Measurements from ENCODE around the gene MYBPHL. TPM values are rescaled to one million over a fixed set of nuclear protein-coding genes. Genes with fewer than 3 reads are reported as not detected.

MYBPHL gene
- total RNA-seq, 1 donor, result not detected

DNA sequence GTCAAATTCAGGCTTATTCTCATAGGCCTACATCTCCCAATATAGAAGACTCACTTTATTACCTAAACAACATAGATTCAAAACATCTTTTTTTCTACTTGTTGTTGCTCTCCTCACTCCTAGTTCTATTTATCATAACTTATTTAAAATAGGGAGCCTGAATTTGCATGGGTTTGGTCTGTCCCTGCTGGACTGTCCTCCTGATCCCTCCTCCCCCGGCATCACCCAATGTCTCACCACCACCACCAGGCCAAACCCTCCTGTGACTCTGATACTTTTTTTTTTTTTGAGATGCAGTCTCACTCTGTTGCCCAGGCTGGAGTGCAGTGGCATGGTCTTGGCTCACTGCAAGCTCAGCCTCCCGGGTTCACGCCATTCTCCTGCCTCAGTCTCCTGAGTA lies 31.8 kb upstream of the MYBPHL start:
- Histone ChIP-seq H3K36me3 (ENCODE audit: insufficient read depth, low read length) (peaks cover 43% of the 10 kb centered on the region), H3K4me2 (ENCODE audit: insufficient read depth, low read length) (no peak overlapping the region)

DNA sequence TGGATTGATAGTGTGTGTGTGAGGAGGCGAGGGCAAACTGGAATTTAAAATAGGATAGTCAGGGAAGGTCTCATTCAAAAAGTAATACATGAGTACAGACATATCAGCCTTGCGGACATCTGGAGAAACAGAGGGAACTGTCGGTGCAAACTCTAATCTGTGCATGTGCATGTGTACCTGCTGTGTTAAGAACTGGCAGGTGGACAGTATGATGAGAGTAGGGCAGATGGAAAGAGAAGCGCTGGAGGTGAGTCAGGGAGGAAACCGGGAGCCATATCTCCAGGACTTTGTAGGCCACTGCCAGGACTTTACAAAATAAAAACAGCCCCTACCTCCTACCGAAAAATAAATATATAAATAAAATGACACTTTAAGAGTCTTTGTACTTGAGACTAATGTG lies 31.3 kb upstream of the MYBPHL start:
- Histone ChIP-seq H4K20me1 (ENCODE audit: insufficient read depth, low read length) (no peaks in the 10 kb centered on the region), H3K4me1 (ENCODE audit: insufficient read depth, low read length) (no peaks in the 10 kb centered on the region), H3K27ac (ENCODE audit: low read depth, low read length) (no peak overlapping the region), H3K27me3 (ENCODE audit: insufficient read depth, low read length) (no peaks in the 10 kb centered on the region), H3K9me3 (ENCODE audit: low read depth, low read length) (no peaks in the 10 kb centered on the region), H3K36me3 (ENCODE audit: insufficient read depth, low read length) (peaks cover 45% of the 10 kb centered on the region), H3K79me2 (ENCODE audit: insufficient read depth, low read length) (no peaks in the 10 kb centered on the region), H3K4me2 (ENCODE audit: insufficient read depth, low read length) (no peak overlapping the region), H2AFZ (ENCODE audit: low read length) (no peak overlapping the region), H3K4me3 (ENCODE audit: insufficient read depth, low read length) (no peak overlapping the region)
- TF ChIP-seq, protein P1, sequence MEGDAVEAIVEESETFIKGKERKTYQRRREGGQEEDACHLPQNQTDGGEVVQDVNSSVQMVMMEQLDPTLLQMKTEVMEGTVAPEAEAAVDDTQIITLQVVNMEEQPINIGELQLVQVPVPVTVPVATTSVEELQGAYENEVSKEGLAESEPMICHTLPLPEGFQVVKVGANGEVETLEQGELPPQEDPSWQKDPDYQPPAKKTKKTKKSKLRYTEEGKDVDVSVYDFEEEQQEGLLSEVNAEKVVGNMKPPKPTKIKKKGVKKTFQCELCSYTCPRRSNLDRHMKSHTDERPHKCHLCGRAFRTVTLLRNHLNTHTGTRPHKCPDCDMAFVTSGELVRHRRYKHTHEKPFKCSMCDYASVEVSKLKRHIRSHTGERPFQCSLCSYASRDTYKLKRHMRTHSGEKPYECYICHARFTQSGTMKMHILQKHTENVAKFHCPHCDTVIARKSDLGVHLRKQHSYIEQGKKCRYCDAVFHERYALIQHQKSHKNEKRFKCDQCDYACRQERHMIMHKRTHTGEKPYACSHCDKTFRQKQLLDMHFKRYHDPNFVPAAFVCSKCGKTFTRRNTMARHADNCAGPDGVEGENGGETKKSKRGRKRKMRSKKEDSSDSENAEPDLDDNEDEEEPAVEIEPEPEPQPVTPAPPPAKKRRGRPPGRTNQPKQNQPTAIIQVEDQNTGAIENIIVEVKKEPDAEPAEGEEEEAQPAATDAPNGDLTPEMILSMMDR (IDR thresholded peaks at IDR 0.05; ENCODE audit: extremely low read depth, low read depth, low read length), result no peak
- DNase-seq (ENCODE audit: insufficient read length, low spot score, missing footprints), result no peak

More for the DNA sequence above, 31.8 kb upstream of the MYBPHL start:
- H3K27ac ChIP-seq (ENCODE audit: low read depth, low read length), result no peak overlapping the region
- no peaks in the 10 kb centered on the region for H4K20me1 ChIP-seq (ENCODE audit: insufficient read depth, low read length)
- DNase-seq (ENCODE audit: insufficient read length, low spot score, missing footprints), result no peak
- H3K9me3 ChIP-seq (ENCODE audit: low read depth, low read length), result no peaks in the 10 kb centered on the region
- no peaks in the 10 kb centered on the region for H3K27me3 ChIP-seq (ENCODE audit: insufficient read depth, low read length)
- H3K79me2 ChIP-seq (ENCODE audit: insufficient read depth, low read length), result no peaks in the 10 kb centered on the region
- H3K4me1 ChIP-seq (ENCODE audit: insufficient read depth, low read length), result no peaks in the 10 kb centered on the region
- TF ChIP-seq, protein P1 (IDR thresholded peaks at IDR 0.05; ENCODE audit: extremely low read depth, low read depth, low read length), result no peak
- H3K4me3 ChIP-seq (ENCODE audit: insufficient read depth, low read length), result no peak overlapping the region
- H2AFZ ChIP-seq (ENCODE audit: low read length), result no peak overlapping the region

DNA sequence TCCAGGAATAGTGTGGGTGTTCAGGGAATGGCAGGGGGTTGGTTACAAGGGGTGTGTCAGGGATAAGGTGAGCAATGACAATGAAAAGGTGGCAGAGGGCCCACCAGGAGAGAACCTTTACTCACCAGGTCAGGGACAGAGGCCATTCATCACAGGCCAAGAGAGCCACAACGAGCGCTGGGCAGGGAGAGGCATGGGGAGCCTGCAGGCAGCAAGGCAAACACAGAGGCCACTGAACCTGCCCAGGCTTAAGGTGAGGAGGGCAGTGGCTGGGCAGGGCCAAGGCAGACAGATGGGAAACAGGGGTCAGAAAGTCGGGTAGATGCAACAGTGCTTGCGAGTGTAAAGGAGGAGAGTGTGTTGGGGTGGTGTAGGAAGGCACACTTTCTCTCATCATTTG lies 28.3 kb upstream of the MYBPHL start:
- H4K20me1 ChIP-seq (ENCODE audit: insufficient read depth, low read length), result no peaks in the 10 kb centered on the region
- no peak overlapping the region for H3K27ac ChIP-seq (ENCODE audit: low read depth, low read length)
- peaks cover 37% of the 10 kb centered on the region for H3K36me3 ChIP-seq (ENCODE audit: insufficient read depth, low read length)
- peaks cover 5% of the 10 kb centered on the region for H3K9me3 ChIP-seq (ENCODE audit: low read depth, low read length)
- TF ChIP-seq, protein P1 (IDR thresholded peaks at IDR 0.05; ENCODE audit: extremely low read depth, low read depth, low read length), result no peak
- H2AFZ ChIP-seq (ENCODE audit: low read length), result no peak overlapping the region
- H3K4me3 ChIP-seq (ENCODE audit: insufficient read depth, low read length), result no peak overlapping the region
- no peak for DNase-seq (ENCODE audit: insufficient read length, low spot score, missing footprints)
- H3K4me1 ChIP-seq (ENCODE audit: insufficient read depth, low read length), result no peaks in the 10 kb centered on the region
- H3K4me2 ChIP-seq (ENCODE audit: insufficient read depth, low read length), result no peak overlapping the region
- H3K27me3 ChIP-seq (ENCODE audit: insufficient read depth, low read length), result no peaks in the 10 kb centered on the region
- H3K79me2 ChIP-seq (ENCODE audit: insufficient read depth, low read length), result no peaks in the 10 kb centered on the region

DNA sequence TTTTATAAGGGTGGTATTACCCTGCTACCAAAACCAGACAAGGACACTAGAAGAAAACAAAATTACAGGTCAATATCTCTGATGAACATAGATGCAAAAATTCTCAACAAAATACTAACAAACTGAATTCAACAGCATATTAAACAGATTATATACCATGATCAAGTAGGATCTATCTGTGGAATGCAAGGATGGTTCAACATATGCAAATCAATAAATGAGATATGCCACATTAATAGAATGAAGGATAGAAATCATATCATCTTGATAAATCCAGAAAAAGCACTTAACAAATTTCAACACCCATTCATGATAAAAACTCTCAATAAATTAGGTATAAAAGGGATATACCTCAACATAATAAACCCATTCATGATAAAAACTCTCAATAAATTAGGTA lies 24.3 kb upstream of the MYBPHL start:
- Histone ChIP-seq H3K79me2 (ENCODE audit: insufficient read depth, low read length) (no peaks in the 10 kb centered on the region), H3K27ac (ENCODE audit: low read depth, low read length) (no peak overlapping the region), H4K20me1 (ENCODE audit: insufficient read depth, low read length) (no peaks in the 10 kb centered on the region), H3K27me3 (ENCODE audit: insufficient read depth, low read length) (no peaks in the 10 kb centered on the region), H2AFZ (ENCODE audit: low read length) (no peak overlapping the region), H3K4me2 (ENCODE audit: insufficient read depth, low read length) (no peak overlapping the region), H3K4me3 (ENCODE audit: insufficient read depth, low read length) (no peak overlapping the region), H3K9me3 (ENCODE audit: low read depth, low read length) (peaks cover 5% of the 10 kb centered on the region), H3K4me1 (ENCODE audit: insufficient read depth, low read length) (no peaks in the 10 kb centered on the region), H3K36me3 (ENCODE audit: insufficient read depth, low read length) (peaks cover 38% of the 10 kb centered on the region)
- TF ChIP-seq, protein P1 (IDR thresholded peaks at IDR 0.05; ENCODE audit: extremely low read depth, low read depth, low read length), result no peak
- DNase-seq (ENCODE audit: insufficient read length, low spot score, missing footprints), result no peak

Data from osteoblast (primary cell).